Caco-2 (cell line): ENCODE data around the gene TLL1. TPM values are rescaled to one million over a fixed set of nuclear protein-coding genes. Genes with fewer than 3 reads are reported as not detected.

Source experiments
- BruUV-seq: library from RNA; stranded (reverse); fragments of 400-500 nt; replicated peaks from 2 replicates; lab custom pipeline; 2021; lab: Mats Ljungman, UMichigan
- CTCF ChIA-PET: fragments of 300-600 bp; sonication (Branson Sonifier 250); formaldehyde crosslinking; loops from one replicate; lab custom pipeline; 2022; ENCODE audit warnings: antibody characterized with exemption; lab: Charles Lee
- POLR2A ChIA-PET: fragments of 300-600 bp; sonication (Branson Sonifier 250); formaldehyde crosslinking; loops from one replicate; lab custom pipeline; 2022; ENCODE audit warnings: antibody characterized with exemption; lab: Charles Lee
- DNase-seq, 2 experiments: peaks; one replicate each; pipeline versions ENCODE4 v3.0.0 to v3.0.0-alpha.2; 2020 to 2022
- H3K27me3 ChIP-seq: replicated peaks from 2 replicates; pipeline ENCODE4 v1.6.0; 2011; ENCODE audit warnings: low read length; ENCODE audit not compliant: control insufficient read depth, insufficient read depth
- H3K36me3 ChIP-seq: 2 replicates; pipeline ENCODE4 v1.5.1; 2011; ENCODE audit warnings: low read length; ENCODE audit not compliant: control insufficient read depth, insufficient read depth
- H3K4me1 ChIP-seq: fragments of 250-450 bp; sonication (Bioruptor Pico); 2 replicates; pipeline ENCODE4 v1.5.1; 2020; ENCODE audit warnings: mild to moderate bottlenecking
- H3K4me3 ChIP-seq: 2 replicates; pipeline ENCODE4 v1.5.1; 2011; ENCODE audit warnings: low read depth, mild to moderate bottlenecking, control low read depth, low read length
- H3K9me3 ChIP-seq: fragments of 250-450 bp; sonication (Bioruptor Pico); 2 replicates; pipeline ENCODE4 v1.5.1; 2020; ENCODE audit warnings: mild to moderate bottlenecking, moderate library complexity
- H3K27ac Mint-ChIP-seq: one replicate; pipeline ENCODE4 v1.8.0; 2022; ENCODE audit warnings: mixed read lengths; ENCODE audit not compliant: unreplicated experiment
- H3K27me3 Mint-ChIP-seq: one replicate; pipeline ENCODE4 v1.8.0; 2022; ENCODE audit warnings: mixed read lengths; ENCODE audit not compliant: insufficient read depth, unreplicated experiment
- H3K36me3 Mint-ChIP-seq: one replicate; pipeline ENCODE4 v1.8.0; 2022; ENCODE audit warnings: mild to moderate bottlenecking, mixed read lengths; ENCODE audit not compliant: insufficient read depth, unreplicated experiment
- H3K4me1 Mint-ChIP-seq: one replicate; pipeline ENCODE4 v1.8.0; 2022; ENCODE audit warnings: low read depth, mixed read lengths; ENCODE audit not compliant: unreplicated experiment
- H3K4me3 Mint-ChIP-seq: one replicate; pipeline ENCODE4 v1.8.0; 2022; ENCODE audit warnings: mild to moderate bottlenecking, moderate library complexity, mixed read lengths; ENCODE audit not compliant: unreplicated experiment
- H3K9me3 Mint-ChIP-seq: one replicate; pipeline ENCODE4 v1.8.0; 2022; ENCODE audit warnings: mixed read lengths; ENCODE audit not compliant: unreplicated experiment
- CTCF ChIP-seq, 2 experiments: fragments of 200-600 bp in 1 of 2; IDR thresholded peaks; 1 replicate in 1 of 2; 2 replicates in 1 of 2; pipeline versions ENCODE4 v1.5.1 to v1.8.0; 2011 to 2022; ENCODE audit warnings: antibody characterized with exemption in 1 of 2, control low read depth in 1 of 2, inconsistent platforms in 1 of 2, low read depth in 1 of 2, low read length in 1 of 2, mild to moderate bottlenecking in 1 of 2, moderate library complexity in 1 of 2; ENCODE audit not compliant: insufficient read depth in 1 of 2, severe bottlenecking in 1 of 2, unreplicated experiment in 1 of 2
- intact Hi-C: fragments of 100-400 bp; cut with micrococcal nuclease; formaldehyde crosslinking; loops from one replicate; pipeline ENCODE4 v1.10.0; 2022; ENCODE audit not compliant: unreplicated experiment
- total RNA-seq: library from RNA; stranded (reverse); gene quantifications from 2 replicates; pipeline ENCODE4 v1.2.3, GENCODE V29; 2022

TLL1 gene
- total RNA-seq, 1 experiment from 2014 or later, result 14.2 TPM

- no peak overlapping the region for H3K4me3 Mint-ChIP-seq
- Histone ChIP-seq H3K4me1 (no peaks in the 10 kb centered on the region), H3K9me3 (no peaks in the 10 kb centered on the region), H3K27me3 (no peaks in the 10 kb centered on the region), H3K4me3 (no peak overlapping the region), H3K36me3 (no peaks in the 10 kb centered on the region)
- no TSS peak for BruUV-seq
- POLR2A ChIA-PET, result no interaction called here
- TF ChIP-seq CTCF (IDR thresholded peaks at IDR 0.05; ENCODE audit: insufficient read depth in 1 of 2, low read depth in 1 of 2, low read length in 1 of 2, severe bottlenecking in 1 of 2, unreplicated experiment in 1 of 2), result no peak
- peaks cover 6% of the 10 kb centered on the region for H3K36me3 Mint-ChIP-seq
- no peaks in the 10 kb centered on the region for H3K27me3 Mint-ChIP-seq
- DNase-seq, result no peak
- CTCF ChIA-PET, result no interaction called here
- H3K4me1 Mint-ChIP-seq, result no peaks in the 10 kb centered on the region
- intact Hi-C loops, result no loop called here
- H3K27ac Mint-ChIP-seq, result no peak overlapping the region
- no peaks in the 10 kb centered on the region for H3K9me3 Mint-ChIP-seq
Measured at GRCh38 chr4:166066936-166067335, 193.9 kb downstream of the TLL1 start.

GRCh38 chr4:166067915-166068314, 194.9 kb downstream of the TLL1 start:
- ChIA-PET CTCF (no interaction called here), POLR2A (no interaction called here)
- no peaks in the 10 kb centered on the region for H3K36me3 Mint-ChIP-seq
- no peak overlapping the region for H3K4me3 Mint-ChIP-seq
- no peak for TF ChIP-seq CTCF (IDR thresholded peaks at IDR 0.05; ENCODE audit: insufficient read depth in 1 of 2, low read depth in 1 of 2, low read length in 1 of 2, severe bottlenecking in 1 of 2, unreplicated experiment in 1 of 2)
- no peaks in the 10 kb centered on the region for H3K27me3 Mint-ChIP-seq
- BruUV-seq, result no TSS peak
- intact Hi-C loops, result no loop called here
- Histone ChIP-seq H3K4me3 (no peak overlapping the region), H3K4me1 (no peaks in the 10 kb centered on the region), H3K9me3 (no peaks in the 10 kb centered on the region), H3K27me3 (no peaks in the 10 kb centered on the region), H3K36me3 (no peaks in the 10 kb centered on the region)
- no peak for DNase-seq
- no peaks in the 10 kb centered on the region for H3K4me1 Mint-ChIP-seq
- H3K9me3 Mint-ChIP-seq, result no peaks in the 10 kb centered on the region
- H3K27ac Mint-ChIP-seq, result no peak overlapping the region

GRCh38 chr4:166073783-166074182, 200.7 kb downstream of the TLL1 start:
- Histone ChIP-seq H3K4me1 (no peaks in the 10 kb centered on the region), H3K9me3 (no peaks in the 10 kb centered on the region), H3K4me3 (no peak overlapping the region), H3K27me3 (no peaks in the 10 kb centered on the region), H3K36me3 (no peaks in the 10 kb centered on the region; the same call in 1 of the 2 replicates)
- no peaks in the 10 kb centered on the region for H3K36me3 Mint-ChIP-seq
- intact Hi-C loops, result no loop called here
- H3K4me1 Mint-ChIP-seq, result peaks cover 7% of the 10 kb centered on the region
- ChIA-PET POLR2A (no interaction called here), CTCF (no interaction called here)
- TF ChIP-seq CTCF (IDR thresholded peaks at IDR 0.05; ENCODE audit: insufficient read depth in 1 of 2, low read depth in 1 of 2, low read length in 1 of 2, severe bottlenecking in 1 of 2, unreplicated experiment in 1 of 2), result no peak
- no peaks in the 10 kb centered on the region for H3K27me3 Mint-ChIP-seq
- BruUV-seq, result no TSS peak
- H3K9me3 Mint-ChIP-seq, result no peaks in the 10 kb centered on the region
- DNase-seq, result no peak
- no peak overlapping the region for H3K27ac Mint-ChIP-seq
- H3K4me3 Mint-ChIP-seq, result no peak overlapping the region
